Thyroid gland (tissue), 4 donors: ENCODE measurements around the gene MEGF6. TPM values are rescaled to one million over a fixed set of nuclear protein-coding genes. Genes with fewer than 3 reads are reported as not detected.

Source experiments
- DNase-seq, 2 donors: peaks; one replicate each; pipeline ENCODE4 v3.0.0-alpha.2; 2019
- H3K27ac ChIP-seq, 3 donors: fragments of 200-600 bp; sonication (generic); 1 replicate in 2 of 3; 2 replicates in 1 of 3; pipeline ENCODE4 v1.5.1; 2016 to 2019; ENCODE audit warnings: mild to moderate bottlenecking in 1 of 3, moderate library complexity in 1 of 3
- H3K27me3 ChIP-seq: fragments of 200-600 bp; sonication (generic); one replicate; pipeline ENCODE4 v1.5.1; 2019
- H3K36me3 ChIP-seq, 2 donors: fragments of 200-600 bp; sonication (generic); one replicate each; pipeline ENCODE4 v1.5.1; 2016 to 2019
- H3K4me1 ChIP-seq, 2 donors: fragments of 200-600 bp; sonication (generic); one replicate each; pipeline ENCODE4 v1.5.1; 2017 to 2019
- H3K4me3 ChIP-seq, 3 donors: fragments of 200-600 bp; sonication (generic); replicated peaks in 1 of 3; 1 replicate in 2 of 3; 2 replicates in 1 of 3; pipeline ENCODE4 v1.5.1; 2016; ENCODE audit warnings: mild to moderate bottlenecking in 1 of 3
- H3K9me3 ChIP-seq: fragments of 200-600 bp; sonication (generic); one replicate; pipeline ENCODE4 v1.5.1; 2017
- CTCF ChIP-seq, 6 experiments: fragments of 200-600 bp in 3 of 6; fragments of 450-650 bp in 3 of 6; sonication (generic) in 3 of 6; IDR thresholded peaks; one replicate each; pipeline ENCODE4 v1.5.1; 2016 to 2019; ENCODE audit warnings: antibody characterized with exemption in 6 of 6, mild to moderate bottlenecking in 2 of 6, inconsistent platforms in 1 of 6, moderate library complexity in 1 of 6
- POLR2A ChIP-seq, 2 donors: fragments of 450-650 bp; IDR thresholded peaks; one replicate each; pipeline ENCODE4 v1.6.1; 2017; ENCODE audit warnings: antibody characterized with exemption in 2 of 2, mild to moderate bottlenecking in 2 of 2, moderate library complexity in 1 of 2
- WGBS, 2 donors: methylation state at CpG; one replicate each; pipeline ENCODE4 v1.1.5; 2017; 5-methylcytosine and 5-hydroxymethylcytosine counted together
- intact Hi-C: fragments of 100-400 bp; cut with DNase I; formaldehyde crosslinking; loops from one replicate; pipeline ENCODE4 v1.15.1; 2023
- total RNA-seq, 4 donors: library from RNA; depleted of rRNA; stranded (reverse); fragments of >200 nt; gene quantifications; one replicate each; pipeline ENCODE4 v1.2.3, GENCODE V29; 2016

Gene MEGF6
- total RNA-seq, 4 donors from 2014 or later, result 9.4 to 25.8 (median 21.8) TPM

GRCh38 chr1:3657578-3658230, 46.4 kb upstream of the MEGF6 start:
- H3K27me3 ChIP-seq, result no peaks in the 10 kb centered on the region

DNA sequence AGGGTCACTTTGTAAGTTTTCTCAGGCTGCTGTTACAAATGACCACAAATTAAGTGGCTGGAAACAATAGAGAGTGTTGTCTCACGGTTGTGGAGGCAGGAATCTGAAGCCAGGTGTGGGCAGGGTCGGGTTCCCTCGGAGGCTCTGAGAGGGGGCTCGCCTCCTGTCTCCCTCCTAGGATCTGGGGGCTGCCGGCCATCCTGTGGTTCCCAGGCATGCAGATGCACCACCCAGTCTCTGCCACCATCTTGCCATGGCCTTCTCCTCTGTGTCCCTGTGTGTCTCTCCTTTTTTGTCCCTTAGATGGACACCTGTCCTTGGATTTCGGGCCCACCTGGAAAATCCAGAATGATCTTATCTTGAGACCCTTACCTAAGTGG, 45.8 kb upstream of the MEGF6 start:
- no peaks in the 10 kb centered on the region for H3K9me3 ChIP-seq
- TF ChIP-seq CTCF (IDR thresholded peaks at IDR 0.05) (no peak), POLR2A (IDR thresholded peaks at IDR 0.05) (no peak)
- no peaks in the 10 kb centered on the region for H3K36me3 ChIP-seq
- DNase-seq, result no peak
- no peak overlapping the region for H3K27ac ChIP-seq
- H3K27me3 ChIP-seq, result peaks cover under 1% of the 10 kb centered on the region
- H3K4me3 ChIP-seq, result no peak overlapping the region
- peaks cover 5 to 8% of the 10 kb centered on the region in 2 donors for H3K4me1 ChIP-seq
- intact Hi-C loops, result no loop called here
- WGBS, 2 donors, result 68 to 83% methylated on average over 5 to 6 of the region's 6 CpGs

More at GRCh38 chr1:3657578-3658230, 46.4 kb upstream of the MEGF6 start:
- H3K9me3 ChIP-seq, result no peaks in the 10 kb centered on the region
- H3K36me3 ChIP-seq, result no peaks in the 10 kb centered on the region
- no peak for DNase-seq
- intact Hi-C loops, result no loop called here
- H3K27ac ChIP-seq, result no peak overlapping the region
- TF ChIP-seq CTCF (IDR thresholded peaks at IDR 0.05) (no peak), POLR2A (IDR thresholded peaks at IDR 0.05) (no peak)
- H3K4me1 ChIP-seq, result peaks cover 2 to 5% of the 10 kb centered on the region in 2 donors
- H3K4me3 ChIP-seq, result no peak overlapping the region
- WGBS, 2 donors, result 74 to 81% methylated on average over 17 to 24 of the region's 26 CpGs

DNA sequence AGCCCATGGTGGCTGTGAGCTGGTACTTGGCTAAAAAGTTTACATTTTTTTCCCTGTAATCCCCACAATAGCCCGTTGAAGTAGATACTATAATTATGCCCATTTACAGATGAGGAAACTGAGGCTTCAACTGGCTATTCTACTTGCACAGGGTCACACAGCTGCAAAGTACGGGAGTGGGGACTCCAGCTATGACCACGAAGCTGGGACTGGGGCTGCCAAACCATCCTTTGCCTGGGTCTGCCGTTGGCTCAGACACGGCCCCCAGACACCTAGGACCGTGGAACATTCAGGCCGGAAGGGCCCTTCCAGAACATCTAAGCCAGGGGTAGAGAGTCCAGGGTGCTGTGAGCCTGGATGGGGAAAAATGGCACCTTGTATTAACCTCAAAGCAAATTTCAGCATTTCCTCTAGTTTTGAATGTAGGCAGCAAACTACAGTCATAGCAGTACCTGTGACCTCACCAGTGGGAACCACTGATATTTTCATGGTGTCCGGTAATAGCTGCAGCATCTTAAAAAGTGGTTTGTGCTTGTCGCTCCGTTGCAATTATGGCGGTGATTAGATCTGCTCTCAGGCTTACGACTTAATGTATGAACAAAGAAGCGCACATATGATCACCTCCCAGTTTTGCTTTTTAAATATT, 45.3 kb upstream of the MEGF6 start:
- intact Hi-C loops, result no loop called here
- 84 to 90% methylated on average over 12 to 13 of the region's 13 CpGs for WGBS, 2 donors
- Histone ChIP-seq H3K9me3 (no peaks in the 10 kb centered on the region), H3K4me1 (peaks cover 9 to 13% of the 10 kb centered on the region in 2 donors), H3K27me3 (peaks cover 6% of the 10 kb centered on the region), H3K36me3 (no peaks in the 10 kb centered on the region), H3K27ac (no peak overlapping the region), H3K4me3 (no peak overlapping the region)
- no peak for DNase-seq
- no peak for TF ChIP-seq POLR2A (IDR thresholded peaks at IDR 0.05)
- TF ChIP-seq CTCF (IDR thresholded peaks at IDR 0.05), result no peak

GRCh38 chr1:3654549-3655281, 43.4 kb upstream of the MEGF6 start:
- Histone ChIP-seq H3K27me3 (peaks cover 17% of the 10 kb centered on the region), H3K9me3 (no peaks in the 10 kb centered on the region), H3K4me3 (no peak overlapping the region), H3K36me3 (no peaks in the 10 kb centered on the region), H3K27ac (no peak overlapping the region), H3K4me1 (peaks cover 24 to 28% of the 10 kb centered on the region in 2 donors)
- intact Hi-C loops, result no loop called here
- no peak for DNase-seq
- 87% methylated on average over 21 to 22 of the region's 22 CpGs for WGBS, 2 donors
- TF ChIP-seq POLR2A (IDR thresholded peaks at IDR 0.05) (no peak), CTCF (IDR thresholded peaks at IDR 0.05) (no peak)

- Histone ChIP-seq H3K9me3 (no peaks in the 10 kb centered on the region), H3K27me3 (peaks cover 17% of the 10 kb centered on the region), H3K4me3 (no peak overlapping the region), H3K36me3 (no peaks in the 10 kb centered on the region), H3K27ac (no peak overlapping the region), H3K4me1 (peaks cover 31 to 38% of the 10 kb centered on the region in 2 donors)
- intact Hi-C loops, result no loop called here
- no peak for TF ChIP-seq CTCF (IDR thresholded peaks at IDR 0.05)
- TF ChIP-seq POLR2A (IDR thresholded peaks at IDR 0.05), result no peak
- DNase-seq, result no peak
- 45 to 69% methylated on average over 4 to 9 of the region's 10 CpGs for WGBS, 2 donors
These were observed 41.9 kb upstream of the MEGF6 start for GRCh38 chr1:3653286-3653618.
